ENCODE measurements around the gene PLA2G4E.

The PLA2G4E gene

DNA sequence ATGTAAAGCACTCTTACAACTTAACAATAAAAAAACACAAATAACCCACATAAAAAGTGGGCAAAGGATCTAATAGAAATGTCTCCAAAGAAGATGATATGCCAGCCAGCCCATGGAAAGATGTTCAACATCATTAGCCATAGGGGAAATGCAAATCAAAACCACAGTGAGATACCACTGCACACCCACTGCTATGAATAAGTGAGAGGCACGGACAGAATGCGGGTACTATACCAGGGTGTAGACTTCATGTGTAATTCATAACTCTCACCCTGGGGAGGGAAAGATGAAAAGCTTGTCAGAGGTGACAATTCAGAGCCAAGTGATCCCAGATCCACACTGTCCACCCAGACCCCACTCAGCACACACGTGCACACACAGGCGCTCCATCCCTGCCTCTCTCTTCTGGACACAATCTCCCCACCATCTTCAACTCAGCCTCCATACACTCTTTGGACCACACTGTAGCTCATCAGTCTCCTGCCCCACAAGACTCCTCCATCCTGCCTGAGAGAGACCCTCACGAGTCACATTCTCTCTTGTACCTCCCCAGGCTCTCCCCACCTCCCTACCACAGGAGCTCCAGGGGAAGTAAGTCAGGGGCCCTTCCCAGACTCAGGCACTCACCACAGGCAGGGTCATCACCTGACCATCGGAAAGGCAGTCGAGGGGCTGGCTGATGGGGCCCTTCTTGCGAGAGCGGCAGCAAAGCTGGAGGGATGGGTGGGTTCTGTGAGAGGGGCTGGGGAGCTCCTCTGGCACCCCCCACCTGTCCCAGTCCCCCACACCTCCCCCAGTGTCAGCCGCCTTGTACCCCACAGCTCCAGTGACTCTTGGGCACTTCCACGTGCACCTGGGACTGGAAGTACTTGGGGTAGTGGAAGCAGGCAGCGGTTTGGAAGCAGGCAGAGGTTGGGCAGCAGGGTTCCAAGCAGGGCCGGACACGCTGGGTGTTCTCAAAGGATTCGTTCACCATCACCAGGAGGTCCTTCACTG, 21.3 kb downstream of the PLA2G4E start:
- ChIA-PET CTCF (interaction anchor here (1.1 to 5.4 kb wide), 3 partner anchors 10 to 85 kb away, joined by 3 to 50 read pairs (median 4); no protein-coding TSS in a partner anchor), POLR2A (no interaction called here)
- no peak overlapping the region for H3K4me3 ChIP-seq (ENCODE audit: low read depth, low read length)
- DNase-seq (ENCODE audit: low read depth, low spot score): no peak
- TF ChIP-seq CTCF (IDR thresholded peaks at IDR 0.05; ENCODE audit: insufficient read depth, low read length, missing control alignments): no peak

DNA sequence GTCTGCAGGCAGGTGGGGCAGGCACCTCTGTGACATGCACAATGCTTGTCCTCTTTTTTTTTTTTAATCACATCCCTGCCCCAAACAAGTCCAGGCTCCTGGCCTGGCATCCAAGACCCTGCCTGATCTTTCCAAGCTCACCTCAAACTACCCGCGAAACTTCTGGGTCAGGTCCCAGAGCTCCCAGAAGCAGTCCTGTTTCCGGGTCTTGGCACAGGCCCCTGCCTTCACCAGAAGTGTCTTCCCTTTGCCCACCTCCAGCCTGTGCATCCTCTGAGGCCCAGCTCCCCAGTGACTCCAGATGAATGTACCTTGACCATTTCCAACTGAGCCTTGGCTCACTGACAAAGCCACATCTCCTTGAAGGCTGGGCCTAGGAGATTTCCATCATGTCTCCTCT, 23.0 kb downstream of the PLA2G4E start:
- H3K4me3 ChIP-seq (ENCODE audit: low read depth, low read length): no peak overlapping the region
- ChIA-PET POLR2A (no interaction called here), CTCF (interaction anchor here (0.8 to 22.3 kb wide), 5 partner anchors 9 to 85 kb away, joined by 3 to 274 read pairs (median 4); no protein-coding TSS in a partner anchor)
- TF ChIP-seq CTCF (IDR thresholded peaks at IDR 0.05; ENCODE audit: insufficient read depth, low read length, missing control alignments): no peak
- no peak for DNase-seq (ENCODE audit: low read depth, low spot score)

DNA sequence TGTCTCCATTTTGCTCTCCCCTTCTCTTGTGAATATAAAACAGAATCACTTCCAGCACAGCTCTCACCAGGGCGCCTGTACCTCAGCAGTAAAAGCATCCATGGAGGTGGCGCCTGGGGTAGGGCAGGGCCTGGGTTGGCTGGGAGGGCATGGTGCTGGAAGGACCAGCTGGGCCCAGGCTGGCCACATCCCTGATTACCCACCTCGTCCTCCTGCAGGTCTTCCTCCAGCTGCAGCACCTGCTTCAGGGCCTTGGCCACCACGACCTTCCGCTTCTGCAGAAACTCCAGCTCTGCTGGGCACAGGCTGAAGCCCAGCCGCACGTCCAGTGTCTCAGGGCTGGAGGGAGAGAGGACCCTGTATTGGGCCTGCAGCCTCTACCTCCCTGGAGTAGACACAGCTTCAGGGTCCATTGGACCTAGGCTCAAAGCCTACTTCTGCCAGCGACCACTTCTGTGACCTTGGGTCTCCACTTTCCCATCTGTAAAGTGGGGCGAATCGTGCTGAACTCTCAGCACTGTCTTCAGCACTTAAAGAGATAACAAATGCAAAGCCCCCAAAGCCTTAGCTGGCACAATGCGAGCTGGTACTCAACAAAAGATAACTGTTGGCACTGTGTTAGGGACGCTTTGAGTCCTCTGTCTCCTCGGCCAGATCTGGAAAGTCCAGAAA, 23.8 kb downstream of the PLA2G4E start:
- POLR2A ChIA-PET: no interaction called here
- CTCF ChIA-PET: interaction anchor here (0.8 to 22.3 kb wide), 6 partner anchors 9 to 142 kb away, joined by 3 to 274 read pairs (median 4); no protein-coding TSS in a partner anchor
- no peak for DNase-seq (ENCODE audit: low read depth, low spot score)
- no peak overlapping the region for H3K4me3 ChIP-seq (ENCODE audit: low read depth, low read length)
- TF ChIP-seq CTCF (IDR thresholded peaks at IDR 0.05; ENCODE audit: insufficient read depth, low read length, missing control alignments): no peak

DNA sequence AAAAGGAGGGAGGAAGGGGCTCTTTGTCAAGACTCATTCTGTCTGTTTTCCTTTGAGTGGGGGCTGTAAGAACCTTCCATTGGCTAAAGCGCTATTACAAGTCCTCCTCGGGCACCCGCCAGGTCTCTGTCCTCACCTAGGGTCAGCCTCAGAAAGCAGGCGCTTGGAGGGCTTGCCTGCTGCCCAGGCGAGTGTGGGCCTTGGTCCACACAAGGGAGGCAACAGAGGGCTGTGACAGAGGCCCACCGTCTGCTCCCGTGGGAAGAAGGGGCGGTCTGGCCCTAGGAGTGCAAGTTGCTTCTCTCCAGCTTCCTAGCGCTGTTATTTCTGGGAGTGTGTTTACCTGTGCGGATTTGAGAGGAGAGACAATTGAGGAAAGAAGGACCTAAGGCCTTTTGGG, 24.5 kb downstream of the PLA2G4E start:
- POLR2A ChIA-PET: no interaction called here
- DNase-seq (ENCODE audit: low read depth, low spot score): no peak
- no peak overlapping the region for H3K4me3 ChIP-seq (ENCODE audit: low read depth, low read length)
- TF ChIP-seq CTCF (IDR thresholded peaks at IDR 0.05; ENCODE audit: insufficient read depth, low read length, missing control alignments): no peak
- CTCF ChIA-PET: interaction anchor here (1.1 to 22.3 kb wide), 3 partner anchors 8 to 143 kb away, joined by 3 to 274 read pairs (median 7); no protein-coding TSS in a partner anchor

- TF ChIP-seq CTCF (IDR thresholded peaks at IDR 0.05; ENCODE audit: insufficient read depth, low read length, missing control alignments): no peak
- no peak overlapping the region for H3K4me3 ChIP-seq (ENCODE audit: low read depth, low read length)
- no peak for DNase-seq (ENCODE audit: low read depth, low spot score)
- ChIA-PET POLR2A (no interaction called here), CTCF (interaction anchor here (0.6 to 22.3 kb wide), 5 partner anchors 14 to 143 kb away, joined by 3 to 274 read pairs (median 7); no protein-coding TSS in a partner anchor)
Observed at GRCh38 chr15:41995476-41995855, 25.4 kb downstream of the PLA2G4E start.
